ENCODE results near the gene FAM136A. TPM values are rescaled to one million over a fixed set of nuclear protein-coding genes. Genes with fewer than 3 reads are reported as not detected.
A peak's percentile ranks its signal among the peaks of the same experiment; 100 is the strongest.

FAM136A gene
- total and polyA plus RNA-seq, 2 of the 13 experiments (the other 11 are each of a cell fraction or from before 2014, with no cell fraction given), result 77.8 to 126 TPM

GRCh38 chr2:70300771-70301343 is 1.0 kb downstream of the FAM136A start (continued):
- peak; percentile 14; the same call in 1 of the 2 replicates for TF ChIP-seq ZNF281 (CRISPR knock-in tag; IDR thresholded peaks at IDR 0.05; ENCODE audit: borderline replicate concordance)
- no peak for TF ChIP-seq ZNF589 (CRISPR knock-in tag; conservative IDR thresholded peaks at IDR 0.05)
- no peak for TF ChIP-seq MAX (IDR thresholded peaks at IDR 0.05)
- peak; percentile 14; the same call in 1 of the 2 replicates for TF ChIP-seq TRAFD1 (CRISPR knock-in tag; IDR thresholded peaks at IDR 0.05; ENCODE audit: borderline replicate concordance)
- no peak for TF ChIP-seq GFI1 (CRISPR knock-in tag; IDR thresholded peaks at IDR 0.05; ENCODE audit: borderline replicate concordance)
- no peak for TF ChIP-seq ZC3H13 (CRISPR knock-in tag; IDR thresholded peaks at IDR 0.05)
- no peak for TF ChIP-seq HMGA1 (CRISPR knock-in tag; conservative IDR thresholded peaks at IDR 0.05)
- TF ChIP-seq SP2 (CRISPR knock-in tag; IDR thresholded peaks at IDR 0.05), result no peak
- TF ChIP-seq ZNF691 (CRISPR knock-in tag; IDR thresholded peaks at IDR 0.05; ENCODE audit: borderline replicate concordance, low read depth), result no peak
- TF ChIP-seq IRF2 (CRISPR knock-in tag; IDR thresholded peaks at IDR 0.05), result no peak
- no peak for TF ChIP-seq ZNF362 (CRISPR knock-in tag; IDR thresholded peaks at IDR 0.05; ENCODE audit: borderline replicate concordance)
- no peak for TF ChIP-seq ZNF282 (IDR thresholded peaks at IDR 0.05; ENCODE audit: partially characterized antibody)
- no peak for TF ChIP-seq NKX3-1 (CRISPR knock-in tag; IDR thresholded peaks at IDR 0.05)
- no peak for TF ChIP-seq ZNF256 (CRISPR knock-in tag; conservative IDR thresholded peaks at IDR 0.05)
- TF ChIP-seq BCL6 (CRISPR knock-in tag; IDR thresholded peaks at IDR 0.05), result no peak
- no peak for TF ChIP-seq SP4 (CRISPR knock-in tag; IDR thresholded peaks at IDR 0.05)
- no peak for TF ChIP-seq HNF4G (IDR thresholded peaks at IDR 0.05; ENCODE audit: borderline replicate concordance, low read depth, low read length)
- TF ChIP-seq HNF4G (CRISPR knock-in tag; IDR thresholded peaks at IDR 0.05; ENCODE audit: borderline replicate concordance, low read depth), result no peak
- TF ChIP-seq ZFP37 (CRISPR knock-in tag; IDR thresholded peaks at IDR 0.05; ENCODE audit: borderline replicate concordance), result no peak
- TF ChIP-seq ZNF224 (CRISPR knock-in tag; IDR thresholded peaks at IDR 0.05), result no peak
- 0 out of 2 replicates have a peak, but pooled peaks have one; percentile 10 for TF ChIP-seq NCOA2 (CRISPR knock-in tag; IDR thresholded peaks at IDR 0.05)
- TF ChIP-seq HNF1B (CRISPR knock-in tag; IDR thresholded peaks at IDR 0.05), result peak; percentile 61

All from HepG2 (cell line).